ENCODE measurements around the gene CEP72.
"Not testable (repeated sequence)": the region's sequence is repeated elsewhere in the genome, so short reads cannot be mapped to it uniquely, and the experiment has no call there.

CEP72 gene

GRCh38 chr5:579211-579610 lies 32.9 kb upstream of the CEP72 start:
- no peak for TF ChIP-seq CTCF (IDR thresholded peaks at IDR 0.05; ENCODE audit: borderline replicate concordance, control extremely low read depth, extremely low read depth, insufficient read depth, missing control alignments)
- DNase-seq (ENCODE audit: low spot score), result no peak
- in situ Hi-C loops (cut with MboI; ENCODE audit: low sequenced_read_pairs, unreplicated experiment), result no loop called here

GRCh38 chr5:579746-580366 lies 32.3 kb upstream of the CEP72 start:
- no peak for TF ChIP-seq CTCF (IDR thresholded peaks at IDR 0.05; ENCODE audit: borderline replicate concordance, control extremely low read depth, extremely low read depth, insufficient read depth, missing control alignments)
- in situ Hi-C loops (cut with MboI; ENCODE audit: low sequenced_read_pairs, unreplicated experiment), result no loop called here
- DNase-seq (ENCODE audit: low spot score), result no peak

- in situ Hi-C loops (cut with MboI; ENCODE audit: low sequenced_read_pairs, unreplicated experiment), result no loop called here
- DNase-seq (ENCODE audit: low spot score), result no peak
- no peak for TF ChIP-seq CTCF (IDR thresholded peaks at IDR 0.05; ENCODE audit: borderline replicate concordance, control extremely low read depth, extremely low read depth, insufficient read depth, missing control alignments)
These were observed 31.7 kb upstream of the CEP72 start for GRCh38 chr5:580436-580835.

- no peak for TF ChIP-seq CTCF (IDR thresholded peaks at IDR 0.05; ENCODE audit: borderline replicate concordance, control extremely low read depth, extremely low read depth, insufficient read depth, missing control alignments)
- DNase-seq (ENCODE audit: low spot score), result no peak
- in situ Hi-C loops (cut with MboI; ENCODE audit: low sequenced_read_pairs, unreplicated experiment), result no loop called here
These were observed 30.9 kb upstream of the CEP72 start for GRCh38 chr5:581266-581665.

- in situ Hi-C loops (cut with MboI; ENCODE audit: low sequenced_read_pairs, unreplicated experiment), result no loop called here
- no peak for DNase-seq (ENCODE audit: low spot score)
- no peak for TF ChIP-seq CTCF (IDR thresholded peaks at IDR 0.05; ENCODE audit: borderline replicate concordance, control extremely low read depth, extremely low read depth, insufficient read depth, missing control alignments)
These were observed 30.2 kb upstream of the CEP72 start for GRCh38 chr5:581941-582340.

- DNase-seq (ENCODE audit: low spot score); in situ Hi-C loops (cut with MboI; ENCODE audit: low sequenced_read_pairs, unreplicated experiment): not testable (repeated sequence)
These were observed 29.7 kb upstream of the CEP72 start for GRCh38 chr5:582445-582844.

- TF ChIP-seq CTCF (IDR thresholded peaks at IDR 0.05; ENCODE audit: borderline replicate concordance, control extremely low read depth, extremely low read depth, insufficient read depth, missing control alignments), result no peak
- in situ Hi-C loops (cut with MboI; ENCODE audit: low sequenced_read_pairs, unreplicated experiment), result no loop called here
- DNase-seq (ENCODE audit: low spot score), result no peak
These were observed 29.1 kb upstream of the CEP72 start for GRCh38 chr5:582936-583635.
